HG03342 (cell line): Measurements from ENCODE around the gene PLA2G3.

Source experiments
- ATAC-seq: cut with Tn5 transposase; IDR thresholded peaks from one replicate; pipeline ENCODE4 v1.9.1; 2021; ENCODE audit warnings: mild to moderate bottlenecking, moderate library complexity; ENCODE audit not compliant: unreplicated experiment

PLA2G3 gene

GRCh38 chr22:31148953-31149627, 8.8 kb upstream of the PLA2G3 start:
- no peak for ATAC-seq

DNA sequence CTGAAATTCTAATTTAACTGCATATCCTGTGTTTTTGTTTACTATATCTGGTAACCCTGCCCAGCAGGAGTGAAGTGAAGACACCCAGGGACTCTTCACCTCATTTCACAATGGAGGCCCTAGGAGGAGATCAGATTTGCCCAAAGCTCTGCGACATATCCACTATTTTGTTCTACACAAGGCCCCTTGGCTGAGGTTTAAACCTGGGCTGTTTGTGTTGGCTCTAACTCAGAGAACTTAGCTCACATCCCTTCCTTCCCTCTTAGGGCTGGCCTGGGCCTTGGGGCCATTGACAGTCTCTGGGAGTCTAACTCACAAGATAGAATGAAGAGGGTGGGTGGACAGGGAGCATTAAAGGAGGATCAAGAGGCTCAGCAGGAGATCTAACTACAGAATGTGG, 8.2 kb upstream of the PLA2G3 start:
- ATAC-seq = no peak

- no peak for ATAC-seq
Measured at GRCh38 chr22:31144223-31144622, 3.9 kb upstream of the PLA2G3 start.

DNA sequence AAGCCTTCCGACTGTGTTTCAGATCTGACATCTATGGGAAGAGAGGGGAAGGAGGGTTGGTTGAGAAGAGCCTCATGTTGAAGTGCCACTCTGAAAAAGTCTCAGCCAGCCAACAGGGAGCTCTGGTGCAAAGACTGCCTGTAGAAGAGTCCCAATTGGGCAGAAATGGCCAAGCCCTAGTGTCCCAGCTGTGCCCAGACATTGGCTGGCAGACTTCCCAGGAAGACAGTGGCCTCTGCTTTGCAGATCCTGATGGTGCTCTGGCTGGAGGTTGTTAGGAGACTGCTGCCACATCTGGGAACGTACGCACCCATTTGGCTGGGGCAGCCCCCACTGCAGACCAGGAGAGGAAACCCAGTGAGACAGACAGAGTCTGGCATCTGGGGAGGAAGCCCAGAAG, 3.2 kb upstream of the PLA2G3 start:
- ATAC-seq = no peak

DNA sequence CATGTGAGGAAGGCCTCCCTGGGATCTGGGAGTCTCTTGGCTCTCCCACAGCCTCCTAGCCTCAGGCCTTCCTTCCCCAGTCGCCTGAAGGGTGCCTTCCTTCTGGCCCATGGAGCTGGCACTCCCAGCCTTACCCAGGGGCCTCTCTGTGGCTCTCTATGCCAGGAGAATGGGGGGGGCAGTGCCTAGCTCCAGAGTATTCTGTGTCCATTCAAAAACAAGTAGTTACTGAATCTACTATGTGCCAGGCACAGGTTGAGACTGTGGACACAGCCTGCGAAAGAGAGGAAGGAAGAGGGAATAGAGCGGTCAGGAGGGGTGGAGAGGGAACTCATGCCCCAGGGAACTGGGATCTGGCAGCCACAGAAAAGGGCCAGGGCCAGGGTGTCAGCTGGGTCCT, 2.7 kb upstream of the PLA2G3 start:
- ATAC-seq = no peak

DNA sequence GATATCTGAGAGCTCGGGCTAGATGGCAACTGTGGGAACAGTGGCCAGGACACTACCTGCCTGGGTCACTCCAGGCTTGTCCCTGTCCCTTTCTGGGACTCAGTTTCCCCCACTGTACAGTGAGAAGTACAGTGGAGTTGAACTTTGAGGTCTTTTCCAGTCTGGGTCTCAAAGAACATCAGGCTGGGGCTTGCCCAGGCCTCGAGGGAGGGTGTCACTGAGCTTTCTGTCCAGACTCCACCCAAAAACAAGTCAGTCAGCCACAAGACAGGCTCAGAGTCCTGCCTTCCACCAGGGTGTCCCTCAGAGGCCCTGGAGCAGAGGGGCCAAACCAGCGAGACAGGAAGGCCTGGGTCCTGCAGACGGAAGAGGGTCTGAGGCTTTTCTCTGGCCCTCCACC, 2.0 kb upstream of the PLA2G3 start:
- ATAC-seq = no peak

DNA sequence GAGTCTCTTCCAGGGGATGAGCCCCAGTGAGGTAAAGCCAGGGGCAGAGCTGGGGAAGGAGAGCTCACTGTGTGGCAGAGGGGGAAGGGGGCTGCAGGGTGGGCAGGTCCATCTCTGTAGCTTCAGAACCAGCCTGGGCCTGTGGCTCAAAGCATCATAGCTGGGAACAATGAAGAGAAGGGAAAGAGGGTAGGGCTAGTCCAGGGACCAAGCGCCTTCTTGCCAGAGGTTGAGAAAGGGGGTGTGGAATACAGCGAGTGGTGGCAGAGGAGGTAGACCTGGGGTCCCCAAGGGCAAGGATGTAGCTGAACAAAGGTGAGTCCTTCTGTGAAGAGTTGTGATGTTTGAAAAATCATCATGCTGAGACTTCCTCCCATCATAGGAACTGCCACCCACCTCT, 1.2 kb upstream of the PLA2G3 start:
- ATAC-seq = no peak

DNA sequence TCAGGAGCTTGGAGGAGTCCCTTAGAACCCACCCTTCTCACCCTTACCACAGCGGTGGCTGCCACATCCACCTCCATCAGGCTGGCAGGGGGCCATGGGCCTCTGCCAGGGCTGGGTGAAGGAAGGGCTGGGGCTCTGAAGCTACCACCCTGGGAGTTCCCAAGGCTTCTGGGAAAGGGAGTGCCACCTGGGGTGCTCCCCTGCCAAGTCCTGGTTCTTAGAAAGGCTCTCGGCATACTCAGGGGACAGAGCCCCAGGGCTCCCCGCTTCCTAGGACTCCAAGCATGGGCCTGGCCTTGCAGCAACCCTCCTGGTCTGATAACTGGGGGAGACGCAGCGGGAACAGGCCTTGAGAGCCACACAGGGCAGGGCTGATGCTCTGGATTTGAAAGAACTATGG, 438 bp upstream of the PLA2G3 start:
- ATAC-seq = no peak

- ATAC-seq = no peak
Measured at GRCh38 chr22:31139066-31139465, 1.2 kb downstream of the PLA2G3 start.

- ATAC-seq = no peak
Measured at GRCh38 chr22:31138126-31138525, 2.2 kb downstream of the PLA2G3 start.

- no peak for ATAC-seq
Measured at GRCh38 chr22:31137721-31138120, 2.6 kb downstream of the PLA2G3 start.

DNA sequence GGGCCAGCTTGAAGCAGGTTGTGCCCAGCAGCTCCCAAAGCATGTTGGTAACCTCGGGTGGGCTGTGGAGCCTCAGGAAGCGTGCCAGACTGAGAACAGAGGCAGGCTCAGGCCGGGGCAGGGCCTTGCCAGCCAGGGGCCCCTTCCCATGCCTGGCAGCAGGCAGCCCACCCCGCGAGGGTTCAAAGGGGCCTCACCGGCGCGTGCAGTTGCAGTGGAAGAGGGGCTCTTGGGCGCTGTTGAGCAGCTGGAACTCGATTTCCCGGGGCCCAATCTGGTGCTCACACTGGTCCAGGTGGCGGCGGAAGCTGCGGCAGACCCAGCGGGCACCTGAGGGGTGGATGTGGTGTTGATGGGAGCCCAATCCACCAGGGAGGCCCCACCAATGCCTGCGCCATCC, 3.6 kb downstream of the PLA2G3 start:
- ATAC-seq = no peak

GRCh38 chr22:31136155-31136554, 4.2 kb downstream of the PLA2G3 start:
- no peak for ATAC-seq

GRCh38 chr22:31135706-31136105, 4.6 kb downstream of the PLA2G3 start:
- ATAC-seq = no peak

DNA sequence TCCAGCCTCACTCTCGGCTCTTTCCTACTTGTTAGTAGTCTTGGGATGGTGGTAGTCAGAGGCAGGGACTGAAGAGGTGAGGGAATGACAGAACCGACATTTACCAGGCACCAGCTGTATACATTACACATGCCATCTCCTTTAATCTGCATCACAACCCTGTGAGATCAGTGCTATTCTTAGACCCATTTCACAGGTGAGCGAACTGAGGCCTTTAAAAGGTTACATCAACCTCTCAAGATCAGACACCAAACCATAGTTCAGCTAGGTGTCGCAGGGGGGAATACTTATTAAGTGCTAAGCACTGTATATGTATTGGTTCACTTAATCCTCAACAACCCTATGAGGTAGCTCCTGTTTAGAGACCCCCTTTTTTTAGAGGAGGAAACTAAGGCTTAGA, 5.6 kb downstream of the PLA2G3 start:
- no peak for ATAC-seq

DNA sequence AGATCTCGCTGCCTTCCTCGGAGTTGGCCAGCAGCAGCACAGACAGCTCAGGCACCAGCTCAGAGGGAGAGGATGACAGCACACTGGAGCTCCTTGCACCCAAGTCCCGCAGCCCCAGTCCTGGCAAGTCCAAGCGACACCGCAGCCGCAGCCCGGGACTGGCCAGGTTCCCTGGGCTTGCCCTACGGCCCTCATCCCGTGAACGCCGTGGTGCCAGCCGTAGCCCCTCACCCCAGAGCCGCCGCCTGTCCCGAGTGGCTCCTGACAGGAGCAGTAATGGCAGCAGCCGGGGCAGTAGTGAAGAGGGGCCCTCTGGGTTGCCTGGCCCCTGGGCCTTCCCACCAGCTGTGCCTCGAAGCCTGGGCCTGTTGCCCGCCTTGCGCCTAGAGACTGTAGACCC, 6.4 kb downstream of the PLA2G3 start:
- ATAC-seq = no peak

- ATAC-seq = no peak
Measured at GRCh38 chr22:31130873-31131272, 9.4 kb downstream of the PLA2G3 start.

- ATAC-seq = no peak
Measured at GRCh38 chr22:31128156-31128555, 12.2 kb downstream of the PLA2G3 start.

- ATAC-seq = no peak
Measured at GRCh38 chr22:31127181-31127772, 13.0 kb downstream of the PLA2G3 start.

DNA sequence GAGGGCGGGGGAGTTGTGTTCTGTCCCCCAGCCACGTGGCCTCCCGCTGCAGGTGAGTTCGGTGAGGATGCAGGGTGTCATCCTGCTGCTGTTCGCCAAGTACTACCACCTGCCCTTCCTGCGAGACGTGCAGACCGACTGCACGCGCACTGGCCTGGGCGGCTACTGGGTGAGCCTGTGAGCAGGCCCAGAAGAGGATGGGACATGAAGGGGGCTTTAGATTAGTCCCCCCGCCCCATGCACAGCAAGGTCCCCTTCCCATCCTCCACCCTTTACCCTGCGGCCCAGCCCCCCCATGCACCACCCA, 13.5 kb downstream of the PLA2G3 start:
- ATAC-seq = no peak

DNA sequence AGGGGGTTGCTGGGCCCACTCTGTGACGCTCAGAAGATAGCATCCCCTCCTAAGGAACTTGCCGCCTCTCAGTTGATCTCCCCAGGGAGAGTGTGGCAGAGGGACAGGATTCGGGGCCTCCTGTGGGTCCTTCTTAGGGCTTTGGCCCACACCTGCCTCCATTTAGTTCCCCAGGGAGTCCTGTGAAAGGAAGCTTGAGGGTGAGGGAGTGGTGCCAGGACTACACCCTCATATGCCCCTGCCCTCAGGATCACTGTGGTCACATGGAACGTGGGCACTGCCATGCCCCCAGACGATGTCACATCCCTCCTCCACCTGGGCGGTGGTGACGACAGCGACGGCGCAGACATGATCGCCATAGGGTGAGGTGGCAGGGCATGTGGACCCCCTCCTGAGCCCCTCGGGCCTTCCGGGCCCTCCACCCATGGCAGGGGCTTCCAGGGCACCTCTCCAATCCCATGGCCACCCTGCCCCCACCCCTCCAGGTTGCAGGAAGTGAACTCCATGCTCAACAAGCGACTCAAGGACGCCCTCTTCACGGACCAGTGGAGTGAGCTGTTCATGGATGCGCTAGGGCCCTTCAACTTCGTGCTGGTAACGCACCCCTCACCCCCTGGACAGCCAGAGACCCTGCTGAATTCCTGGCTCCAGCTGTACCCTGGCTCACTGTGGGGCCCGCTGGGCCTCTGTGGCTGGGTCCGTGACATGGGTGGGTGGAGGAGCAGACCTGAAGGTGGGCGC, 14.0 kb downstream of the PLA2G3 start:
- no peak for ATAC-seq

DNA sequence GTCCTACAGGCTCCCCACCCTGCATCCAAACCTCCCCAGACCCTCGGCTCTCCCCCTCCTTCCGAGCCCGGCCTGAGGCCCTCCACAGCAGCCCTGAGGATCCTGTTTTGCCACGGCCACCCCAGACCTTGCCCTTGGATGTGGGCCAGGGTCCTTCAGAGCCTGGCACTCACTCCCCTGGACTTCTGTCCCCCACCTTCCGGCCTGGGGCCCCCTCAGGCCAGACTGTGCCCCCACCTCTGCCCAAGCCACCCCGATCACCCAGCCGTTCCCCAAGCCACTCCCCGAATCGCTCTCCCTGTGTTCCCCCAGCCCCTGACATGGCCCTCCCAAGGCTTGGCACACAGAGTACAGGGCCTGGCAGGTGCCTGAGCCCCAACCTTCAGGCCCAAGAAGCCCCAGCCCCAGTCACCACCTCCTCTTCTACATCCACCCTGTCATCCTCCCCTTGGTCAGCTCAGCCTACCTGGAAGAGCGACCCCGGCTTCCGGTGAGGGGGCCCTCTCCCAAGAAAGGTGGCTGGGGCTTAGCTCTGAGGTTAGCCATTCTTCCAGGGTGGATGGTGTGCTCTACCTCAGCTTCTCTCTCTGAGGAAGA, 14.7 kb downstream of the PLA2G3 start:
- ATAC-seq = no peak
